IMR-90 (cell line): ENCODE data around the gene AFG1L. TPM values are rescaled to one million over a fixed set of nuclear protein-coding genes. Genes with fewer than 3 reads are reported as not detected.

Source experiments
- ATAC-seq: fragments of 200-7000 bp; cut with Tn5 transposase; 2 replicates; pipeline ENCODE4 v1.9.1; 2020; ENCODE audit warnings: low read depth, mild to moderate bottlenecking, moderate library complexity
- BruUV-seq: library from RNA; stranded (reverse); fragments of 400-500 nt; replicated peaks from 2 replicates; lab custom pipeline; 2021; lab: Mats Ljungman, UMichigan
- CTCF ChIA-PET: fragments of 300-600 bp; formaldehyde crosslinking; extraction: SDS; loops from one replicate; lab custom pipeline; 2021; ENCODE audit warnings: antibody characterized with exemption; lab: Yijun Ruan, JAX
- POLR2A ChIA-PET: fragments of 300-600 bp; sonication (Branson Sonifier 250); formaldehyde crosslinking; loops from one replicate; lab custom pipeline; 2022; ENCODE audit warnings: antibody characterized with exemption; ENCODE audit not compliant: unreplicated experiment; lab: Charles Lee
- DNase-seq: peaks from one replicate; pipeline ENCODE4 v3.0.0; 2013
- H2AFZ ChIP-seq: replicated peaks from 2 replicates; pipeline ENCODE3; 2013; ENCODE audit warnings: low read length, mild to moderate bottlenecking; ENCODE audit not compliant: poor library complexity
- H2AK5ac ChIP-seq: 2 replicates; pipeline ENCODE4 v1.6.1; 2013; ENCODE audit warnings: low read depth, low read length, inconsistent platforms
- H2AK9ac ChIP-seq: replicated peaks from 2 replicates; pipeline ENCODE3; 2013; ENCODE audit warnings: mild to moderate bottlenecking, low read depth, low read length, moderate library complexity; ENCODE audit not compliant: poor library complexity
- H2BK120ac ChIP-seq: 2 replicates; pipeline ENCODE4 v1.6.1; 2013; ENCODE audit warnings: low read depth, low read length, inconsistent platforms
- H2BK15ac ChIP-seq: 3 replicates; pipeline ENCODE4 v1.6.1; 2013; ENCODE audit warnings: low read depth, low read length, inconsistent platforms
- H2BK20ac ChIP-seq: 2 replicates; pipeline ENCODE4 v1.6.1; 2013; ENCODE audit warnings: low read depth, mild to moderate bottlenecking, inconsistent platforms, low read length, moderate library complexity
- H2BK5ac ChIP-seq: 2 replicates; pipeline ENCODE4 v1.6.1; 2013; ENCODE audit warnings: mild to moderate bottlenecking, low read depth, low read length, inconsistent platforms; ENCODE audit not compliant: poor library complexity, severe bottlenecking
- H3K14ac ChIP-seq: replicated peaks from 2 replicates; pipeline ENCODE4 v1.6.1; 2013; ENCODE audit warnings: low read depth, low read length, inconsistent platforms
- H3K18ac ChIP-seq: 2 replicates; pipeline ENCODE4 v1.6.1; 2013; ENCODE audit warnings: low read depth, low read length, control low read depth
- H3K23ac ChIP-seq: 2 replicates; pipeline ENCODE4 v1.6.1; 2013; ENCODE audit warnings: low read depth, low read length, inconsistent platforms
- H3K27ac ChIP-seq: 2 replicates; pipeline ENCODE4 v1.5.1; 2013; ENCODE audit warnings: mild to moderate bottlenecking, control low read depth, low read length; ENCODE audit not compliant: insufficient read depth
- H3K27me3 ChIP-seq: 2 replicates; pipeline ENCODE4 v1.6.1; 2013; ENCODE audit warnings: low read length; ENCODE audit not compliant: control insufficient read depth, insufficient read depth
- H3K36me3 ChIP-seq: 2 replicates; pipeline ENCODE4 v1.6.1; 2013; ENCODE audit warnings: low read length, mixed read lengths; ENCODE audit not compliant: control insufficient read depth, insufficient read depth
- H3K4ac ChIP-seq: 2 replicates; pipeline ENCODE4 v1.6.1; 2013; ENCODE audit warnings: low read depth, low read length, inconsistent platforms
- H3K4me1 ChIP-seq: 2 replicates; pipeline ENCODE4 v1.6.1; 2013; ENCODE audit warnings: low read length, mixed read lengths; ENCODE audit not compliant: control insufficient read depth, insufficient read depth
- H3K4me2 ChIP-seq: 2 replicates; pipeline ENCODE4 v1.6.1; 2013; ENCODE audit warnings: low read depth, mild to moderate bottlenecking, control low read depth, low read length, moderate library complexity
- H3K4me3 ChIP-seq: 2 replicates; pipeline ENCODE4 v1.5.1; 2013; ENCODE audit warnings: low read depth, mild to moderate bottlenecking, control low read depth, low read length, moderate library complexity; ENCODE audit not compliant: insufficient read depth
- H3K56ac ChIP-seq: 2 replicates; pipeline ENCODE4 v1.6.1; 2013; ENCODE audit warnings: low read length, inconsistent platforms; ENCODE audit not compliant: insufficient read depth; ENCODE audit errors: extremely low read depth
- H3K79me1 ChIP-seq, 2 experiments: 2 replicates each; pipeline ENCODE4 v1.6.1; 2013; ENCODE audit warnings: low read length in 2 of 2, inconsistent platforms in 1 of 2, low read depth in 1 of 2
- H3K9ac ChIP-seq: 2 replicates; pipeline ENCODE4 v1.6.1; 2013; ENCODE audit warnings: low read depth, low read length, control low read depth
- H3K9me1 ChIP-seq: 2 replicates; pipeline ENCODE4 v1.6.1; 2013; ENCODE audit warnings: low read length, inconsistent platforms; ENCODE audit not compliant: insufficient read depth
- H3K9me3 ChIP-seq: 2 replicates; pipeline ENCODE4 v1.6.1; 2013; ENCODE audit warnings: low read length; ENCODE audit not compliant: control insufficient read depth, insufficient read depth
- H4K20me1 ChIP-seq: 2 replicates; pipeline ENCODE4 v1.6.1; 2013; ENCODE audit warnings: low read length, inconsistent platforms; ENCODE audit not compliant: insufficient read depth
- H4K5ac ChIP-seq: 2 replicates; pipeline ENCODE4 v1.6.1; 2013; ENCODE audit warnings: mild to moderate bottlenecking, low read depth, low read length, control low read depth
- H4K8ac ChIP-seq, 2 experiments: 2 replicates each; pipeline ENCODE4 v1.6.1; 2013; ENCODE audit warnings: low read depth in 2 of 2, low read length in 2 of 2, control low read depth in 1 of 2, inconsistent platforms in 1 of 2
- H4K91ac ChIP-seq: 2 replicates; pipeline ENCODE4 v1.6.1; 2013; ENCODE audit warnings: low read depth, low read length, inconsistent platforms; ENCODE audit not compliant: insufficient read depth
- BHLHE40 ChIP-seq: fragments of 150-350 bp; IDR thresholded peaks from 2 replicates; pipeline ENCODE4 v1.6.1; 2016; ENCODE audit warnings: mild to moderate bottlenecking, low read depth, low read length
- CEBPB ChIP-seq: IDR thresholded peaks from 2 replicates; pipeline ENCODE4 v1.6.1; 2012; ENCODE audit warnings: low read depth, low read length, improper control_type of control experiment
- CHD1 ChIP-seq: IDR thresholded peaks from 2 replicates; pipeline ENCODE4 v1.6.1; 2012; ENCODE audit warnings: low read depth, low read length, improper control_type of control experiment
- FOS ChIP-seq: fragments of 150-350 bp; IDR thresholded peaks from 2 replicates; pipeline ENCODE4 v1.6.1; 2016; ENCODE audit warnings: low read depth, low read length
- MAFK ChIP-seq: IDR thresholded peaks from 2 replicates; pipeline ENCODE4 v1.6.1; 2012; ENCODE audit warnings: low read depth, low read length, improper control_type of control experiment
- MAZ ChIP-seq: IDR thresholded peaks from 2 replicates; pipeline ENCODE4 v1.6.1; 2012; ENCODE audit warnings: low read depth, mild to moderate bottlenecking, low read length, improper control_type of control experiment, moderate library complexity, borderline replicate concordance
- MXI1 ChIP-seq: IDR thresholded peaks from 2 replicates; pipeline ENCODE4 v1.6.1; 2012; ENCODE audit warnings: low read depth, mild to moderate bottlenecking, low read length, moderate library complexity, borderline replicate concordance
- NFE2L2 ChIP-seq: fragments of 150-350 bp; IDR thresholded peaks from 2 replicates; pipeline ENCODE4 v1.6.1; 2016; ENCODE audit warnings: low read depth, mild to moderate bottlenecking, low read length
- POLR2A ChIP-seq: IDR thresholded peaks from 2 replicates; pipeline ENCODE4 v1.6.1; 2012; ENCODE audit warnings: mild to moderate bottlenecking, low read depth, low read length
- RAD21 ChIP-seq: IDR thresholded peaks from 2 replicates; pipeline ENCODE4 v1.6.1; 2012; ENCODE audit warnings: low read length, improper control_type of control experiment
- RCOR1 ChIP-seq: IDR thresholded peaks from 2 replicates; pipeline ENCODE4 v1.6.1; 2012; ENCODE audit warnings: mild to moderate bottlenecking, low read length, improper control_type of control experiment; ENCODE audit not compliant: insufficient replicate concordance
- RFX5 ChIP-seq: IDR thresholded peaks from 2 replicates; pipeline ENCODE4 v1.8.0; 2012; ENCODE audit warnings: low read depth, mild to moderate bottlenecking, low read length, moderate library complexity
- SMC3 ChIP-seq: fragments of 150-350 bp; IDR thresholded peaks from 2 replicates; pipeline ENCODE4 v1.6.1; 2016; ENCODE audit warnings: low read depth, mild to moderate bottlenecking, antibody characterized with exemption, low read length, moderate library complexity
- WGBS, 2 experiments: methylation state at CpG; one replicate each; pipeline versions ENCODE4 v1.1.5 to v1.1.7; 2013; ENCODE audit warnings: missing lambda C conversion rate in 2 of 2; ENCODE audit not compliant: insufficient read length in 1 of 2; ENCODE audit errors: extremely low coverage in 2 of 2; 5-methylcytosine and 5-hydroxymethylcytosine counted together
- dilution Hi-C: fragments of 300-500 bp; cut with HindIII; formaldehyde crosslinking; loops from one replicate; pipeline ENCODE4 v1.14.3; 2018; ENCODE audit warnings: low sequenced_read_pairs; ENCODE audit not compliant: unreplicated experiment
- in situ Hi-C: fragments of 300-500 bp; cut with MboI; formaldehyde crosslinking; loops from 3 replicates; pipeline ENCODE4 v1.14.3; 2019; ENCODE audit warnings: low sequenced_read_pairs, inconsistent platforms, mixed read lengths
- intact Hi-C: fragments of 100-400 bp; cut with micrococcal nuclease; formaldehyde crosslinking; loops from 2 replicates; pipeline ENCODE4 v1.10.0; 2022
- polyA plus RNA-seq, 3 experiments: library from polyadenylated mRNA; depleted of rRNA; stranded (reverse); fragments of >200 nt; gene quantifications; 2 replicates each; pipeline ENCODE4 v1.2.3, GENCODE V29; 2012; ENCODE audit warnings: low replicate concordance in 1 of 3
- total RNA-seq: library from RNA; depleted of rRNA; stranded (reverse); fragments of >200 nt; gene quantifications from 2 replicates; pipeline ENCODE4 v1.2.3, GENCODE V29; 2012
- TF ChIP-seq, protein P1 (sequence below): fragments of 150-350 bp; IDR thresholded peaks from 2 replicates; pipeline ENCODE4 v1.6.1; 2017; ENCODE audit warnings: mild to moderate bottlenecking, antibody characterized with exemption, low read length, low read depth
- TF ChIP-seq, protein P2 (sequence below): fragments of 150-350 bp; IDR thresholded peaks from 2 replicates; pipeline ENCODE4 v1.6.1; 2016; ENCODE audit warnings: low read depth, mild to moderate bottlenecking, low read length, moderate library complexity, borderline replicate concordance

The AFG1L gene
- total and polyA plus RNA-seq, 2 of the 4 experiments (the other 2 are of a cell fraction) = 1.0 to 2.0 TPM

DNA sequence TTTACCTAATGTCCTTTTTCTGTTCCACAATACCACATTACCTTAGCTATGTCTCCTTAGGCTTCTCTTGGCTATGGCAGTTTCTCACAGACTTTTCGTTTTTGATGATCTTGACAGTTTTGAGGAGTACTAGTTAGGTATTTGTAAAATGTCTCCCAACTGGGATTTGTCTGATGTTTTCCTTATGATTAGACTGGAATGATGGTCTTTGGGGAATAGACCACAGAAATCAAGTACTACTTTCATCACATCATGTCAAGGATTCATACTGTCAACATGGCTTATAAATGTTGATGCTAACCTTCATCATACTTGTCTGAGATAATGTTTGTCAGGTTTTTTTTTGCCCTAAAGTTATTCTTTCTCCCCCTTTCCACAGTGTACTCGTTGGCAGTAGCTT, 187.7 kb downstream of the AFG1L start:
- POLR2A ChIA-PET = no interaction called here
- CTCF ChIA-PET = interaction anchor here (1.3 kb wide), 1 partner anchor 9 kb away, joined by 3 read pairs; no protein-coding TSS in a partner anchor
- in situ Hi-C loops (no loop called here), dilution Hi-C loops (no loop called here), intact Hi-C loops (no loop called here)
- Histone ChIP-seq H3K9ac (no peak overlapping the region), H4K20me1 (no peaks in the 10 kb centered on the region), H3K56ac (no peak overlapping the region), H2BK15ac (no peak overlapping the region), H3K9me3 (no peaks in the 10 kb centered on the region), H2AK5ac (no peak overlapping the region), H3K23ac (no peak overlapping the region), H4K8ac (no peak overlapping the region), H3K4me3 (no peak overlapping the region), H3K79me1 (no peaks in the 10 kb centered on the region), H2AFZ (no peak overlapping the region), H3K36me3 (no peaks in the 10 kb centered on the region), H3K4me1 (no peaks in the 10 kb centered on the region), H3K9me1 (no peaks in the 10 kb centered on the region), H3K27ac (no peak overlapping the region), H2BK120ac (no peak overlapping the region), H4K91ac (no peak overlapping the region), H3K27me3 (no peaks in the 10 kb centered on the region), H3K4me2 (no peak overlapping the region), H2AK9ac (no peak overlapping the region), H2BK20ac (no peak overlapping the region), H3K14ac (no peak overlapping the region), H4K5ac (no peak overlapping the region), H3K4ac (no peak overlapping the region), H3K18ac (no peak overlapping the region), H2BK5ac (no peak overlapping the region)
- TF ChIP-seq, protein P1, sequence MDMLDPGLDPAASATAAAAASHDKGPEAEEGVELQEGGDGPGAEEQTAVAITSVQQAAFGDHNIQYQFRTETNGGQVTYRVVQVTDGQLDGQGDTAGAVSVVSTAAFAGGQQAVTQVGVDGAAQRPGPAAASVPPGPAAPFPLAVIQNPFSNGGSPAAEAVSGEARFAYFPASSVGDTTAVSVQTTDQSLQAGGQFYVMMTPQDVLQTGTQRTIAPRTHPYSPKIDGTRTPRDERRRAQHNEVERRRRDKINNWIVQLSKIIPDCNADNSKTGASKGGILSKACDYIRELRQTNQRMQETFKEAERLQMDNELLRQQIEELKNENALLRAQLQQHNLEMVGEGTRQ = no peak
- TF ChIP-seq RFX5 = no peak
- TF ChIP-seq CEBPB = no peak
- TF ChIP-seq SMC3 = no peak
- TF ChIP-seq, protein P2, sequence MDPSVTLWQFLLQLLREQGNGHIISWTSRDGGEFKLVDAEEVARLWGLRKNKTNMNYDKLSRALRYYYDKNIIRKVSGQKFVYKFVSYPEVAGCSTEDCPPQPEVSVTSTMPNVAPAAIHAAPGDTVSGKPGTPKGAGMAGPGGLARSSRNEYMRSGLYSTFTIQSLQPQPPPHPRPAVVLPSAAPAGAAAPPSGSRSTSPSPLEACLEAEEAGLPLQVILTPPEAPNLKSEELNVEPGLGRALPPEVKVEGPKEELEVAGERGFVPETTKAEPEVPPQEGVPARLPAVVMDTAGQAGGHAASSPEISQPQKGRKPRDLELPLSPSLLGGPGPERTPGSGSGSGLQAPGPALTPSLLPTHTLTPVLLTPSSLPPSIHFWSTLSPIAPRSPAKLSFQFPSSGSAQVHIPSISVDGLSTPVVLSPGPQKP = no peak
- TF ChIP-seq RCOR1 = no peak
- no peak for TF ChIP-seq RAD21
- no peak for TF ChIP-seq CHD1
- TF ChIP-seq MAFK = no peak
- TF ChIP-seq POLR2A = no peak
- TF ChIP-seq FOS = no peak
- no peak for TF ChIP-seq BHLHE40
- TF ChIP-seq NFE2L2 = no peak
- TF ChIP-seq MXI1 = no peak
- no peak for TF ChIP-seq MAZ
- BruUV-seq = no TSS peak
- DNase-seq (no peak), ATAC-seq (no peak)
- WGBS, 2 experiments = no CpG with 5 or more reads among the region's 2 CpGs
